Measurements from ENCODE around the gene B4GALNT2. TPM values are rescaled to one million over a fixed set of nuclear protein-coding genes. Genes with fewer than 3 reads are reported as not detected.
"Not testable (repeated sequence)": the region's sequence is repeated elsewhere in the genome, so short reads cannot be mapped to it uniquely, and the experiment has no call there.

B4GALNT2 gene, protein sequence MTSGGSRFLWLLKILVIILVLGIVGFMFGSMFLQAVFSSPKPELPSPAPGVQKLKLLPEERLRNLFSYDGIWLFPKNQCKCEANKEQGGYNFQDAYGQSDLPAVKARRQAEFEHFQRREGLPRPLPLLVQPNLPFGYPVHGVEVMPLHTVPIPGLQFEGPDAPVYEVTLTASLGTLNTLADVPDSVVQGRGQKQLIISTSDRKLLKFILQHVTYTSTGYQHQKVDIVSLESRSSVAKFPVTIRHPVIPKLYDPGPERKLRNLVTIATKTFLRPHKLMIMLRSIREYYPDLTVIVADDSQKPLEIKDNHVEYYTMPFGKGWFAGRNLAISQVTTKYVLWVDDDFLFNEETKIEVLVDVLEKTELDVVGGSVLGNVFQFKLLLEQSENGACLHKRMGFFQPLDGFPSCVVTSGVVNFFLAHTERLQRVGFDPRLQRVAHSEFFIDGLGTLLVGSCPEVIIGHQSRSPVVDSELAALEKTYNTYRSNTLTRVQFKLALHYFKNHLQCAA
- polyA plus RNA-seq (ENCODE audit: insufficient read length in 4 of 4): 1 to 10 TPM in 1 of 4 donors, under 1 TPM in 3; 0.16 to 1.7 (median 0.39) TPM

DNA sequence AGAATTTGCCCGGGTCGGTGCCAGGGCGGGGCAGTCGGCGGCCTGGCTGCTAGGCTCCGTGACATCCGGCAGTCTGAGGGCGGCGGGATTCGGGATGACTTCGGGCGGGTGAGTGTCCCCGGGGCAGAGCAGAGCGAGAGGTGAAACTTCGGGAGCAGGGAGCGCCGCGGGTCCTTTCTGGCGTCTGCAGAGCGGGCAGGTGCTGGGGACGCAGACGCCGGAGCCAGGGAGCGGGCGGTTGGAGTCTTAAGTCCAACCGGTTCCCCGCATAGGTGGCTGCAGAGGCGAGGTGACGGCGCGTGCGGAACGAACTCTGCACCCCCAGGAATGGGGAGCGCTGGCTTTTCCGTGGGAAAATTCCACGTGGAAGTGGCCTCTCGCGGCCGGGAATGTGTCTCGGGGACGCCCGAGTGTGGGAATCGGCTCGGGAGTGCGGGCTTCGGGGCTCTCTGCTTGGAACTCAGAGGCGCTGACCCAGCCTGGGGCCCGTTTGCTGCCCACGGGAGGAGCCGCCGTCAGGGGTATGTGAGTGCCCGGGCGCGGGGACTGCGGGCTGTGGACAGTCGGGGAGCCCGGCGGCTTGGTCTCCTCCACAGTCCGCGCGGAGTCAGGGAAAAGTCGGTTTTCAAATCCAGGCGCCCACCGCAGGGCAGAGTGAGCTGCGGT, at the start of gene B4GALNT2:
Gene B4GALNT2 (plus strand): TSS at position 71 of the 666 bp plus-strand sequence. CDS start 24 bp downstream, at position 95.
- DNase-seq (ENCODE audit: low read depth in 4 of 4, low spot score in 3 of 4): no peak

DNA sequence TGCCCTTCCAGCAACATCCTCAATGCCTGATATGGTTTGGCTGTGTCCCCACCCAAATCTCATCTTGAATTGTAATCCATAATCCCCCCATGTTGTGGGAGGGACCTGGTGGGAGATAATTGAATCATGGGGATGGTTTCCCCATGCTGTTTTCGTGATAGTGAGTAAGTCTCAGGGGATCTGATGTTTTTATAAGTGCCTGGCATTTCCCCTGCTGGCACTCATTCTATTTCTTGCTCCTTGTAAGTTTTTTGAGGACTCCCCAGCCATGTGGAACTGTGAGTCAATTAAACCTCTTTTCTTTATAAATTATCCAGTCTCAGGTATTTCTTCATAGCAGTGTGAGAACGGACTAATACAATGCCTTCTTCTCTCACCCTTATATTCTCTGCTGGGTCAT, 47.5 kb upstream of the B4GALNT2 start:
- not testable (repeated sequence) for DNase-seq (ENCODE audit: low read depth in 4 of 4, low spot score in 3 of 4)

DNA sequence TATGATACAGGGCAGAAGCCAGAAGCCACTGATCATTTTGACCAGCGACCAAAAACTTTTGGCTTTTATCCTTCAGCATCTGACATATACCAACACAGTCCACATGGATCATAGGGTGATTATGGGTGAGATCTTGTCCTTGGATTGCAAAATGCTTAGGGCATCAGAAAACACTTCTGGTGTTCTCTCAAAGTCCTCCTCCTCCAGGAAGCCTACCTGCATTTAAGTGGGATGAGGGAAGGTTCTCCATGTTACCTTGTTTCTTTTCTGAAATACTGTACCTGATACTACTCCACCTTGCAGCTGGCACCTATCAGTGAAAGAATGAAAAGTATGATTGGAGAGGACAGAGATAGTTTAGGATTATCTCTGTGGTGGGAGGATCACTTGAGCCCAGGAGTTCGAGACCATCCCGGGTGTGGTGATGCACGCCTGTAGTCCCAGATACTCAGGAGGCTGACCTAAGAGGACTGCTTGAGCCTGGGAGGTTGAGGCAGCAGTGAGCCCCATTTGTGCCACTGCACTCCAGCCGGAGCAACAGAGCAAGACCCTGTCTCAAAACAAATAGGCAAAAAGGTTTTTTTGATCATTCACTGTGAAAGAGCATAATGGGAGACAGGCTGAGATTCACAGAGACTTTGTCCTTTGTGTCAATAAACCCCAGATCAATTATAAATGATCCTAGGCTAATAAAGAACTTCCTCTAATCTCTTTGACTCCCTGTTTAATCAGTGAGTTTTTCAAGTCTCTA, 46.8 kb upstream of the B4GALNT2 start:
- no peak for DNase-seq (ENCODE audit: low read depth in 4 of 4, low spot score in 3 of 4)

DNA sequence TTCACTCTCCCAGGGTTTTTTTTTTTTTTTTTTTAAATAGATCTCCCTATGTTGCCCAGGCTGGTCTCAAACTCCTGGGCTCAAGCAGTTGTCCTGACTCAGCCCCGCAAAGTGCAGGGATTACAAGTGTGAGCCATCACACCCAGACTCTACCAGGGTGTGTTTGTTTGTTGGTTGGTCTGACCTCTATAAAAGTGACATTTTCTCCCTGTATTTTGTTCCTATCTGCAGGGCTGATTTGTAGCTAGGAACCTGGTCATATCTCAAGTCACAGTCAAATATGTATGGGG, 46.3 kb upstream of the B4GALNT2 start:
- no peak for DNase-seq (ENCODE audit: low read depth in 4 of 4, low spot score in 3 of 4)

DNA sequence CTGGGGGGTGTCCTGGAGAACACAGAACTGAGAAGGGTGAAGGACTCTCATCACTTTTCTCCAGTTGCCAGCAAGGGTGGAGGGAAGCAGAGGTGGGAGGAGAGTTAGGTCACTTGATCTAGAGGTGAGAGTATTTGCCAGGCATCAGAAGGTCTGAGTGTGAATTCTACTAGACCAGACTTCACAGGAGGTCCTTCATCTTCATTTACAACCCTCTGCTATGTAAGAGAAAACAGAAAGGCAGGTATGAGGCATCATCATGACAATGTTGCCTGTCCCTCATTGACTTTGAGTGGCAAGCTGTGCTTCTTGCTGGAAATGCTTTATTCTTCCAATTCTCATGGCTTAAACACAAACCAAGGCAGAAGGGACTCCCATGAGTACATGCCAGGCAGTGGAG, 45.9 kb upstream of the B4GALNT2 start:
- no peak for DNase-seq (ENCODE audit: low read depth in 4 of 4, low spot score in 3 of 4)

DNA sequence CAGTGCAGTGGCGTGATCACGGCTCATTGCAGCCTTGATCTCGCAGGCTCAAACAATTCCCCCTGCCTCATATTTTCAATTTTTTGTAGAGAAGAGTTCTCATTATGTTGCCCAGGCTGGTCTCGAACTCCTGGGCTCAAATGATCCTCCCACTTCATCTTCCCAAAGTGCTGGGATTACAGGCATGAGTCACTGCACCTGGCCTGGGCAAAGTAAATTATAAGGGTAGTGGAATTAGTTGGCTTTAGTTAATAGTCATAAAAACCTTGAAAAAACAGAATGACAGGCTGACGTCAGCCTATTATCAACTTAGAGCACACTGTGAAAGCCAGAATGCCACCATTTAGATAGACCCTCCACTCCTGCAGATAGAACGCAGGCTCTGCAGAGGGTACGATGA, 43.5 kb upstream of the B4GALNT2 start:
- DNase-seq (ENCODE audit: low read depth in 4 of 4, low spot score in 3 of 4): no peak

DNA sequence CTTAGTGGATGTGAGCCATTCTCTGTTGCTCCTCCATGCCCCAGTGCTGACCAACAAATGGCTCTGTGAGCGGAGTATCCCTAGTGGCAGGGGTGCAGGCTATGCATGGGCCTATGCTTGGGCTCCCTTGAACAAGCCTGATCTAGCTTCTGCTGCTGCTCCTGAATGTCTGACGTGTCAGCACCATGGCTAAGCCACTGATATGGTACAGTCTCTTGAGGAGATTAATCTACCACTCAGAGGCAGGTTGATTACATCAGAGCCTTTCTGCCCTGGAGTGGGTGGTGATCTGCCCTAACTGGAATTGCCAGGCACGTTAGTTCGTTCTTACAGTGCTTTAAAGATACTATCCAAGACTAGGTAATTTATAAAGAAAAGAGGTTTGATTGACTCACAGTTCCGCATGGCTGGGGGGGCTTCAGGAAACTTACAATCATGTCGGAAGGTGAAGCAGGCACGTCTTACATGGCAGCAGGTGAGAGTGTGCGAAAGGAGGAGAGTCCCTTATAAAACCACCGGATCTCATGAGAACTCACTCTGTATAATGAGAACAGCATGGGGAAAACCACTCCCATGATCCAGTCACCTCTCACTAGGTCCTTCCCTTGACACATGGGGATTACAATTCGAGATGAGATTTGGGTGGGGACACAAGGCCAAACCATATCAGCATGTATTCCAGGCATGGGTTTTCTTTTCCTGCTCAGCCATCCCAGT, 41.5 kb upstream of the B4GALNT2 start:
- no peak for DNase-seq (ENCODE audit: low read depth in 4 of 4, low spot score in 3 of 4)

DNA sequence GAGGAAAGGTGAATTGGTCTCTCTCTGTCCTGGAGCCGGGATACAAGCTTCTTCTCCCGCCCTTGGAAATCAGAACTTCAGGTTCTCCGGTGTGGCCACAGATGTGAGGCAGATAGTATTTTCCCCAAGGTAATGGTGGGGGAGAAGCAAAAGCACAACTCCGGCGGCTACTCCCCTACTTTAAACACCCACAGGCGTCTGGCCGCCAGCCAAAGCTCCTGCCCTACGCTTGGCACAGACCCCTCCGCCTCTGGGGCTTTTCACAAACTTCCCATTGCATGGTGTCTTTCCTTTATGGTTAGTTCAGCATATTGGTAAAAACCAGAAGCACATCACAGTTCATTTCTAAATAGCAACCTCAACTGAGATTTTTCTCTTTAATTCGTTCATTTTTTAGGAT, 39.4 kb upstream of the B4GALNT2 start:
- DNase-seq (ENCODE audit: low read depth in 4 of 4, low spot score in 3 of 4): no peak

DNA sequence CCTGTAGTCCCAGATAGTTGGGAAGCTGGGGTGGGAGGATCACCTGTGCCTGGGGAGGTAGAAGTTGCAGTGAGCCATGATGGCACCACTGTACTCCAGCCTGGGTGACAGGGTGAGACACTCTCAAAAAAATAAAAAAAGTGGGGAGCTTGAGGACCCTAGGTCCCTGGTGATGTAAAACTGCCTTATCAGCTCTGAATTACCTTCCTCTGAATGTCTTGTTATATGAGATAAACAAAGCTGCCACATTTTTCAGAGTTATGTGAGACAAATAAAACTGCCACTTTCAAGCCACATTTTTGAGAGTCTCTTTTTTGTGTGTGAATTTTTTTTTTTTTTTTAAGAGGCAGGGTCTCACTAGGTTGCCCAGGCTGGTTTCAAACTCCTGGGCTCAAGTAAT, 32.0 kb upstream of the B4GALNT2 start:
- no peak for DNase-seq (ENCODE audit: low read depth in 4 of 4, low spot score in 3 of 4)

DNA sequence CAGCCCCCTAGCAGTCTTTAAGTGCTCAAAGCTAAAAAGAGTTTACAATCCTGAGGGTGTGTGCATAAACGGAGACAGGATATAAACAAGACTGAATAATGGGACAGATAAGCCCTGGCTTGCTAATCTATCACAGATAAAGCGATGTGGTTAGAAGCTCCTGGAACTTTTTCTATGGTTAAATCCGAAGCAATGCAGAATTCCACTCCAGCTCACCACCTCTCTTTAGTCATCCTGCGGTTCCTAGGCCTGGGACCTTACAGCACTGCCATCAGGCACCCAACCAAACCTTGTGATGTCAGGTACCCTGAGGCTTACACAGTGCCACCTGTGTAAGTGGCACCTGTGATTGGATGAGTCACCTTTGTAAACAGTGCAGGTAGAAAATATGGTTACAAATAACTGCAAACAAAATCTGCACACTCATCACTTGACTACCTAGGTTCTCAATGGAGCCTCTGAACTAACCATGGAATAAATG, 31.5 kb upstream of the B4GALNT2 start:
- DNase-seq (ENCODE audit: low read depth in 4 of 4, low spot score in 3 of 4): no peak

DNA sequence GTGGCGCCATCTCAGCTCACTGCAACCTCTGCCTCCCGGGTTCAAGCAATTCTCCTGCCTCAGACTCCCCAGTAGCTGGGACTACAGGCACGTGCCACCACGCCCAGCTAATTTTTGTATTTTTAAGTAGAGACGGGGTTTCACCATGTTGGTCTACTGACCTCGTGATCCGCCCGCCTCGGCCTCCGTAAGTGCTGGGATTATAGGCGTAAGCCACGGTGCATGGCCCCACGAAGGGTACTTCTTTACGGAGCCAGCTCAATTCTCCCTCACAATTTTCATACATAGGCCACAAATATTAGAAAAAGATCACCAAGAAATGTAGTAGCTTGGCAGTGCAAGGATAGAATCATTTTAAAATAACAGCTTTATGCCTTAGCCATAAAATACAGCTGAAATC, 29.2 kb upstream of the B4GALNT2 start:
- not testable (repeated sequence) for DNase-seq (ENCODE audit: low read depth in 4 of 4, low spot score in 3 of 4)

DNA sequence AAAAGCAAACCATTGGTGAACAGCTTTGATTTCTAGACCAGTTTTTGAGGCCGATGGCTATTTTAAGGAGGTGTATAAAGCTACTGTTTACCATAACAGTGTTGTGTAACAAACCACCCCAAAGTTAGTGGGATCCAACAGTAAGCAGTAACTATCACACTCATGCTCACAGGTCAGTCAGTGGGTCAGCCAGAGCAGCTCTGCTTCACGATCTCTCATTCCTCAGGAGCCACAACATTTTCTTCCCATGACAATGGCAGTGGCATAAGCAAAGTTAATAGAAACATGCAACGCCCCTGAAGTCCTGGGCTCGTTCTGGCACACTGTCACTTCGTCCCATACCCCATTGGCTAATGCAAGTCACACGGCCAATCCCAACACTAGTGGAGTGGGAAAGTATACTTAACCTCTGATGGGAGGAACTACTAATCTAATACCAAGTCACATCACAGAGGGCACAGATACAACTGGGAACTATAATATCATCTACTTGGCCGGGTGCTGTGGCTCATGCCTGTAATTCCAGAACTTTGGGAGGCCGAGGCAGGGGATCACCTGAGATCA, 28.0 kb upstream of the B4GALNT2 start:
- DNase-seq (ENCODE audit: low read depth in 4 of 4, low spot score in 3 of 4): no peak

DNA sequence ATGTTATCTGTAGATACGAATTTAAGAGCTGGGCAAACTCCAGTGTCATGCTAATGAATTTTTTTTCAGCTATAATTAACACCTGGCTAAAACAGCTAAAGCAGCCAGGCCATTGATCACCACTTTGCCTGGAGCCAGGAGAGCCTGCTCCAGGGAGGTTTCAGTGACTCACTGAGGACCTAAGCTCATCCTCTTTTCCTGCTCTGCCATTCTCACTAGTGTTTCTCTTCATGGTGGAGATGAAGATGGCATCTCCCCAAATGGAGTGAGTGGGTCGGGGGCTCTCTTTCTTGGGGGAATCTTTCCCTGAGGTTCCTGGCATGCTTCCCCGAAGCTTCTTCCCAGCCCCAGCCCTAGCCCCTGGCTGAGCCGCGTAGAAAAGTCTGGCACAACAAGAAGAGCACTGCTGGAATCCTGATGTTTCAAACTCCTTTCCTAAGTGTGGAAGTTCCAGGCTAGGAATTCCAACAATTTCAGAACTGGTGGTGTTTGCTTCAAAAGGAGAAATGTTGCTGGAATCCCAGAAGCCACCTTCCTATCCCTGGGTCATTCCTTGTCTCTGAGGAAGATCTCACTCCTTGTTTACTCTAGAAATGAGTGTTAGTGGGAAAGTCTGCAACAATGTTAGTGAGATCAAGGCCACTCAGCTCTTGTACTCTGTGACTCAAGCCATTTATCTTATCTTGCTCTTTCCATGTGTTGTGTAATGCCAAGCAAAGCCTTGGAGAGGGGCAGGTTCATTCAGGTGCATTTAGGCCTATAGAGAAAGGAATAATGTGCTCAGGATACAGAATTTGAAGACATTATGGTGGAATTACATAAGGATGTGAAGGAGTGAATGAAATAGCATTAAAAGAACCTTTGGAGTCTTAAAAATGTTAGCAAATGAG, 26.0 kb upstream of the B4GALNT2 start:
- DNase-seq (ENCODE audit: low read depth in 4 of 4, low spot score in 3 of 4): no peak

DNA sequence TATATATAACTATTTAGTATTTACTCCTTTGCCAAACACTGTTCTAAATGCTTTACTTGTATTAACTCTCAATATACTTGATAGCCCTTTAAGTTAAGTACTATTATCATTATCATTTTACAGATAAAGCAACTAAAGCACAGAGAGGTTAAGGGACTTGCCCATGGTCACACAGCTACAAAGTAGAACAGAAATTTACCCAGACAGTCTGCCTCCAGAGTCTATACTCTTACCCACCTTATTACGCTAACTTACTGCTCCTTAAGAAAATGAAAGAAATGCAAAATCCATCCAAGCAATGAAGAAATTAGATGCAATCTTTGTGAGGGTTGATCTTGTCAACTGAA, 25.4 kb upstream of the B4GALNT2 start:
- DNase-seq (ENCODE audit: low read depth in 4 of 4, low spot score in 3 of 4): no peak

DNA sequence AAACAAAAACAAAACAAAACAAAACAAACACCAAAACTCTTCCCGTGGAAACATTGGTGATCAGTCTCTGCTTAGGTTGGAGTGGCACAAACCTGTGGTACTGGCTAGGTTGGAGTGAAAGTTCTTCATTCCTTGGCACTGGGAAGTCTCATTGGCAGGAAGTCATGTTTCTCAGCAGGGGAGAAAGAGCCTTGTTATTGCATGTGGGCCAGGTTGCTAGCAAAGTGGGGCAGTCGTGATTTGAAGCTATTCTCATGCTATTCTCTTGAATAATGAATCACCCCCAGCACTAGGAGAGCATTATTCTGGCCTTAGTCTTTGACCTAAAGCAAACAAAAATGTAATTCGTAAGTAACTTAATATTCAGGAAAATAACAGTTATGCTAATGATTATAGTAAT, 24.3 kb upstream of the B4GALNT2 start:
- DNase-seq (ENCODE audit: low read depth in 4 of 4, low spot score in 3 of 4): no peak

DNA sequence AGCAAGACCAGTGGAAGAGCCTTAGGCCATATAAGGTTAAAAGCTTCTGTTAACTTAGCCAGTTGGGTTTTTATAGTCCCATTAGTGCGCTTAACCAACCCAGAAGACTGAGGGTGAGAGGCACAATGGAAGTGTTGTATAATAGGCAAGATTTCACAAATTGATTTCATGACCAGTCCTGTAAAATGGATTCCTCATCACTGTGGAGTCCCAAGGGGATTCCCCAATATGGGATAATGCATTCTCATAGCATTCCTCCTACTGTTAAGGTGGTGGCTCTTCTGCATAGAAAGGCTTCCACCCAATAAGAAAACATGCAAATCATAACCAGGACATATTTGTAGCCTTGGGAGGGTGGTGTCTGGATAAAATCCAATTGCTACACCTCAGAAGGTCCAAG, 22.1 kb upstream of the B4GALNT2 start:
- no peak for DNase-seq (ENCODE audit: low read depth in 4 of 4, low spot score in 3 of 4)

DNA sequence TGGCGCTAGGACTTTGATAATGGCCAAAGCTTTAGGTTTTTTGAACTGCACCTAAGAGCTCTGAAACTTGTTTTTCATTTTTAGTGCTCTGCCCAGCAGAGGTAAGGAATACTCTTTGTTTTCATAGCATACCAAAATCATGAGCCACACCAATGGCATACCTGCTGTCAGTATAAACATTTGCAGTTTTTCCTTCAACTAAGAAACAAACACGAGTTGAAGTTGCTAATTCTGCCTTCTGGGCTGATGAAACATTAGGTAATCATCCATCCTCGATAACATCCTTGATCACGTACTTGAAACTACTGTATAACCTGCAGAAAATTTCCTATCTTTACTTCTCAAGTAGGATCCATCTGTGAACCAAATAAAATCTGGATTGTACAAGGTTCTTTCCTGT, 20.6 kb upstream of the B4GALNT2 start:
- no peak for DNase-seq (ENCODE audit: low read depth in 4 of 4, low spot score in 3 of 4)

DNA sequence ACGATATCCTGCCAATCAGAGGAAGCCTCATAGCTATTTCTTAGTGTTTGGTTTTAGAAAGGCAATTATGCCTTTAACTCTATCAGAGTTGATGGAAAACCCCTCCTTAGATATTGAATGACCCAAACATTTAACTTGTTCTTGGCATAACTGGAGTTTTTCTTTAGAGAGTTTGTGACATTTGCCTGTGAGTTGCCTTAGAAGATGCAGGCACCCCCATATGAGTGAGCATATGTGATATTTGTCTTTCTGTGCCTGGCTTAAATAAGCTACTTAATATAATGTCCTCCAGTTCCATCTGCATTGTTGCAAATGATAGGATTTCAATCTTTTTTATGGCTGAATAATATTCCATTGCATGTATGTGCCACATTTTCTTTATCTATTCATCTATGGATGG, 19.6 kb upstream of the B4GALNT2 start:
- no peak for DNase-seq (ENCODE audit: low read depth in 4 of 4, low spot score in 3 of 4)

DNA sequence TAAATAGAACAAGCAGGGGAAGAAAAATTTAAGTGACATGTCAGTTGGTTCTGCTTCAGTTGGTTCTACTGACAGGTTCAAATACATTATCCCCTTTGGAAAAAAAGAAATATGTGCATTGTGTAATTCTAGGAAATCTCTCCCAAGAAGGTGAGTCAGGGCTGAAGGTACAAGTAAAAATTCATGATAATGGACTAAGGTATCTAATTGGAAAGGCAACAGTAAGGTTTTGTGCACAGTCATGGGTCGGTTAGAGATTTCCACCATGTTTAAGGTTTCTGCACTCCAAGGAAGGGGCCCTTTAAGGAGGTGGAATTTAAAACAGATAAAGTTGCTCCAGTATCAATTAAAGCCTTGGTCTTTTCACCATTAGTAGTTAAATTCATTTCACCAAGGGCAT, 17.9 kb upstream of the B4GALNT2 start:
- DNase-seq (ENCODE audit: low read depth in 4 of 4, low spot score in 3 of 4): no peak

Data from left renal pelvis (tissue), 4 donors.